Jurkat, Clone E6-1 (cell line): ENCODE data around the gene NT5C2. TPM values are rescaled to one million over a fixed set of nuclear protein-coding genes. Genes with fewer than 3 reads are reported as not detected.
"Not testable (repeated sequence)": the region's sequence is repeated elsewhere in the genome, so short reads cannot be mapped to it uniquely, and the experiment has no call there.

Experiments used
- DNase-seq: peaks from one replicate; pipeline ENCODE4 v3.0.0-alpha.2; 2011; ENCODE audit warnings: low read depth, low spot score
- H3K4me3 ChIP-seq: 2 replicates; pipeline ENCODE4 v1.5.1; 2011; ENCODE audit warnings: mild to moderate bottlenecking, low read length, control low read depth, moderate library complexity
- polyA plus RNA-seq: library from polyadenylated mRNA; unstranded; fragments of >200 nt; gene quantifications from one replicate; pipeline ENCODE4 v1.2.1, GENCODE V29; 2012; ENCODE audit warnings: missing spikeins; ENCODE audit not compliant: insufficient read length, insufficient read depth

Gene NT5C2
- polyA plus RNA-seq = 52.2 TPM

DNA sequence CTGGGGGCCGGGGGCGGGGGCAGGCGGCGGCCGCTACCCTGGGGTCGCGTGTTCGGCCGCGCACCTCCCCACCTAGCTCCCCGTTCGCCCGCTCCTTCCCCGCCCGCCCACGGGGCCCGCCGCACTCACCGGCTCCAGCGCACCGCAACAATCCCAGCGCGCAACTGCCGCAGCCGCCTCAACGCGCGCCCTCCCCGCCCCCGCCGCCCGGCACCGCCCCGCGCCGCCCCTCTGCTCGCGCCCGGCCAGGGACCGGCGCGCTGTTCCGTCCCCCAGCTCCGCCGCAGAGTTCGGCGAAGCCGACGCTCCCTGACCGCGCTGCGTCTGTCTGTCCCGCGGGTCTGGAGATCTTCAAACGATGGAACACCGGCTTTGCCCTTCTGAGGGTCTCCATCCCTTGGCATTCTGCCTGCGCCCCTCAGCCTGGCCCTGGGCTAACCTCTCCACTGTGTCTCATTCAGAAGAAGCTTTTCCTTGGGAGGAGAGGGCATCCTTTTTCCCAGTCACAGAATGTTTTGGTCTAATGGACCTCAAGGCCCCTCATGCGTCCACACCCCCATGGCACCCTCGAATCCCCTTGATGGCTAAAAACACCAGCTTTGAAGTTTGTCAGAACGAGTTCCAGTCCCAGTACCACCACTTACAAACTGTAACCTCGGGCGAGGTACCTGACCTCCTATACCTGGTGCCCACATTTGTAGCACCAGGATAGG, at the start of gene NT5C2:
Gene NT5C2 (minus strand): TSS at position 166 of the 713 bp plus-strand sequence. CDS start 18,314 bp downstream, outside the sequence.
- DNase-seq = peak; percentile 63
- H3K4me3 ChIP-seq = peak within 1 kb of the TSS; percentile 71

DNA sequence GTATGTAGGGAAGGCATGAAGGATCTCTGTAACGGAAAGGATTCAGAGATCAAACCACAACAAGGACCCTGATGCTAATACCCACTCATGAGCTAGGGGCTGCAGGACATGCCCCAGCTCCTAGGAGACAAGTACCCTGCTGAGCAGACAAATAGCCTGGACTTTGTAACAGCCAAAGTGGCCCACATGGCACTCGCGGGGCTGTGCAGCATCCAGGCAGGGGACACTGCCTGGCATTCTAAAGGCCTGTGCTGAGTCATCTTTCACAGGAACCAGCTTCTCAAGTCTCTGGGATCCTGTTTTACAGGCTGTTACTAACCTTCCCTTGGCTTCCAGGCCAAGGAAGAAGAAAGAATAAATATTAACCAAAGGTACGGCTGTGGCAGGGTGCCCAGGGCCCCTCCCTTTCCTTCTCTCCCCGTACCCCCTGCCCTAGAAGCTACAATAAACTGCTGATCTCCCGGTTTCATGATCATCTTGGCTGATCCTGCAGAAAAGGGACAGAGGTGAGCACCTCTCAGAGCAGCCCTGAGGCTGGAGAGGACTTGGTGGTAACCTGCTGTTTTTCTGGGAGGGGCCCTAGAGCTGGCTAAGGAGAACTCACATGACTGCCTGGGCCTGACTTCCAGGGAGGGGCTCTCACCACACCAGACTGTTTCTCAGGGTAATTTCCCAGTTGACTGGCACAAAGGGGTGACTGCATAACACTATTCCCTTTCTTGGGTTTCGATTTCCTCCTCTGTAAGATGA, 48.4 kb upstream of the NT5C2 start:
- DNase-seq = no peak
- H3K4me3 ChIP-seq = no peak overlapping the region

DNA sequence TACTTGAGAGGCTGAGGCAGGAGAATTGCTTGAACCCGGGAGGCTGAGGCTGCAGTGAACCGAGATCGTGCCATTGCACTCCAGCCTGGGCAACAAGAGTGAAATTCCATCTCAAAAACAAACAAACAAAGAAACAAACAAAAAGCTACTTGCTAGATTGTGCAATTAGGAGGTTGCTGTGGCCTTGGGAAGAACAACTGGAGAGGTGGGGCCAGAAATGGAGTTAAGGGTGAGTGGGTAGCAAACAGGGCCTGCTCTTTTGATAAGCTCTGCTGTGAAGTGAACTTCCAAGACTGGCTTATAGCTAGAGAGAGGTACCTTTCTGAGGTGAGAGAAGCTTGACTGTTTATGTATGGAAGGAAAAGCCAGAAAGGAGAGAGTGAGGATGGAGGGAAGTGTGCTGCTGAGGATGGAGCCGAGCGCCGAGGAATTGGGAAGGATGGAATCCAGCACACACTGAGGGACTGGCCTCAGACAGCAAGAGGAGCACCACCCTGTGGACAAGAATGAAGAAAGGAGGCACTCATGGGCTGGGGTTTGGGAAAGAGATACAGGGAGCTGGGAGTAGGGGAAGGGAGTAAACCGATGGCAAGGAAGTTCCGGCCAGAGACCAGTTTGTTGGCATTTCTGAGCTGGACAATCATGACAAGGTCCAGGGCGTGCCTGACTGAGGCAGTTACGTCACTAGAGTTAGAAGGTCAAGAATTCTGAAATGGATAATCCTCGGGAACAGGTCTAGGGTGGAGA, 45.6 kb upstream of the NT5C2 start:
- no peak for DNase-seq
- H3K4me3 ChIP-seq = no peak overlapping the region

DNA sequence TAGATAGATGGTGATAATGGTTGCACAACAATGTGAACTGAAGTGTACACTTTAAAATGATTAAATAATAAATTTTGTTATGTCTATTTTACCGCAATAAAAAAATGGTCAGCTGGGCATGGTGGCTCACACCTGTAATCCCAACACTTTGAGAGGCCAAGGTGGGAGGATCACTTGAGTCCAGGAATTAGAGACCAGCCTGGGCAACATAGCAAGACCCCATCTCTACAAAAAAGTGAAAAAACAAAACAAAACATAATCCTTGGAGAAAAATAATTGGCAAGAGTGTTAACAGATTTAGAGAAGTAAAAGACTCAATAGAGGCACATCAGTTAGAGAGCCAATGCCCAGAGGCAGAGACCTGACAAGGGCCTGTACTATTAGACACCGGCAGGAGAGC, 42.7 kb upstream of the NT5C2 start:
- no peak overlapping the region for H3K4me3 ChIP-seq
- no peak for DNase-seq

DNA sequence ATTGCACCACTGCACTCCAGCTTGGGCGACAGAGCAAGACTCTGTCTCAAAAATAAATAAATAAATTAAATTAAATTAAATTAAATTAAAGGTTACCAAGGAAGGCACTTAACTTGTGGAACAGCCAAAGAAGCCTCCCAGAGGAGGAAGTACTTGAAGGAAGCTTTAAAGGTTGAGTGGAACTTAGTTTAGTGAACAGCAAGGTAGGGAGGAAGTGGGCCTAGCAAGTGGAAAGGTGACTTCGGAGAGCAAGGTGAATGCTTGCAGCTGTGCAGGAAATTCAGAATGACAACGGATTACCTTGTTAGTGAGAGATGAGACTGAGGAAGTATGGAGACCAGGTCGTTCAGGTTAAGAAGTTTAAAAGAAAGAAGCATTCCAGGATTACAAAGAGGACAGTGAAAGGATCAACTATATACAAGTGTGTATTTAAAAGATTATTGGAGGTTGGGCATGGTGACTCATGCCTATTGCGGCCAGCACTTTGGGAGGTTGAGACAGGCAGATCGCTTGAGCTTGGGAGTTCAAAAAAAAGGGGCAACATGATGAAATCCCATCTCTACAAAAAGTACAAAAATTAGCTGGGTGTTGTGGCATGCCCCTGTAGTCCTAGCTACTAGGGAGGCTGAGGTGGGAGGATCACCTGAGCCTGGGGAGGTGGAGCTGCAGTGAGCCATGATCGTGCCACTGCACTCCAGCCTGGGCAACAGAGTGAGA, 39.9 kb upstream of the NT5C2 start:
- H3K4me3 ChIP-seq = no peak overlapping the region
- peak; percentile 12 for DNase-seq

DNA sequence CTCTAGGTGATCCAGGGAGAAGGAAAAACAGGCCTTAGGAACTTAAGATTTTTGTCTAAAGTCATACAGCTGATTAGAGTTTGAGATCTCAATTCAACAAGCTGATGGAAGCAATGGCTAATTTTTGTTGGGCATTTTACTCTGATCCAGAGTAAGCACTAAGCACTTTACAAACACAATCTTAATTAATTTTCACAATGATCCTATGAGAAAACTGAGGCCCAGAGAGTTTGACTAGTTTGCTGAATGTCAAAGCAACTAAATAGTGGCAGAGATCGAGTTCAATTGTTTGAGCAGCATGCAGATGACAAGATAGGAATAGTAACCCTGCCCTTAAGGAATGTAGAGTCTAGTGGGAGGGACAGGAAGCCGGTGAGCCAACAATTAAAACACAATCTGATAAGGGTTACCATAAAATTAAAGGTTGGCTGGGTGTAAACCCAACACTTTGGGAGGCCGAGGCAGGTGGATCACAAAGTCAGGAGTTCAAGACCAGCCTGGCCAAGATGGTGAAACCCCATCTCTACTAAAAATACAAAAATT, 39.1 kb upstream of the NT5C2 start:
- DNase-seq = no peak
- H3K4me3 ChIP-seq = no peak overlapping the region

DNA sequence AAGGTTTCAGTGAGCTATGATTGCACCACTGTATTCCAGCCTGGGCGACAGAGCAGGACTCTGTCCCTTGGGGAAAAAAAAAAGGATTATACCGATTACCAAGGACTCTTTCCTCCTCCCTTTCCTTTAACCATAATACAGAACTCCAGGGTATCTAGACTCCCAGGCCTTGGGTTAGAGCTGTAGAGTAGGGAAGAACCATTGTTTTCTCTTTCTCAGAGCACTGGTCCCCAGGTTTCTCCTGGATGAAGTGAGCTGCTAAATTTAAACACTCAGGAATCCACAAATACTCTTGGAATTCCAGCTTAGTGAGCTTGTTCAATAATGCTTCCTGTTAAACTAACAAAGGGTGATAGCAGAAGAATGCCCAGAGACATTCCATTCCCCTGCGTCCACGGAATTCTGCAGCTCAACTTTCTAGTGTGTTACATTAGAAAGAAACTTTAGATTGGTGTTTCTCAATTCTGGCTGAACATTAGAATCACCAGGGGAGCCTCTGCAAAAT, 38.0 kb upstream of the NT5C2 start:
- DNase-seq = no peak
- no peak overlapping the region for H3K4me3 ChIP-seq

DNA sequence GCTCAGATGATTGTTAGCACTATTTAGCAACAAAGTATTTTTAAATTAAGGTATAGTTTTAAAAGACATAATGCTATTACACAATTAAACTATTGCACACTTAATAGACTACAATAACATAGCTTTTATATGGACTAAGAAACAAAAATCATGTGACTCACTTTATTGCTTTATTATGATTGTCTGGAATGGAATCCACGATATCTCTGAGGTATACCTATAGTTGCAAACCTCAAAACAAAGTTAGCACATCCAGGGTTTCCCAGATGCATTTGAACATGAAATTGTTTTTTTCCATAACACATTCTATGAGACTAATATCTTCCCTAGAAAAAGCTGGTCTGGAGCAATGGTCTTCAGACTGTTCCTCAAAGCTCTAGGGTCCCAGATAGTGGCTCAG, 34.3 kb upstream of the NT5C2 start:
- H3K4me3 ChIP-seq = no peak overlapping the region
- DNase-seq = no peak

DNA sequence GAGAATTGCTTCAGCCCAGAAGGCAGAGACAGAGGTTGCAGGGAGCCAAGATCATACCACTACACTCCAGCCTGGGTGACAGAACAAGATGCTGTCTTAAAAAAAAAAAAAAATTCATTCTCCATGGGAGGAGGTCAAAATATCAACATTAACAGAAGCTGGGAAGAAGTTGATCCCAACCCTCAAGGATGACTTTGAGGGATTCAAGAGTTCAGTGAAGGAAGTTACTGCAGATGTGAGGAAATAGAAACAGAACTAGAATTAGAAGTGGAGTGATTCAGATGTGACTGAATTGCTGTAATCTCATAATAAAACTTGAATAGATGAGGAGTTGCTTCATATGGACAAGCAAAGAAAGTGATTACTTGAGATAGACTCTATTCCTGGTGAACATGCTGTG, 32.9 kb upstream of the NT5C2 start:
- H3K4me3 ChIP-seq = no peak overlapping the region
- no peak for DNase-seq

DNA sequence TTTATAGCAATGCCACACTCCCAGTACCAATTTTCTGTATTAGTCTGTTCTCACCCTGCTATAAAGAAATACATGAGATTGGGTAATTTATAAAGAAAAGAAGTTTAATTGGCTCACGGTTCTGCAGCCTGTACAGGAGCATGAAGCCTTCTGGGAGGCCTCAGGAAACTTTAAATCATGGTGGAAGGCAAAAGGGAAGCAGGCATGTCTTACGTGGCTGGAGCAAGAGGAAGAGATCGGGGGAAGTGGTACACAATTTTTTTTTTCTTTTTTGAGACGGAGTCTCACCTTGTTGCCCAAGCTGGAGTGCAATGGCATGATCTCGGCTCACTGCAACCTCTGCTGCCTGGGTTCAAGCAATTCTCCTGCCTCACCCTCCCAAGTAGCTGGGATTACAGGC, 31.6 kb upstream of the NT5C2 start:
- not testable (repeated sequence) for DNase-seq, H3K4me3 ChIP-seq

DNA sequence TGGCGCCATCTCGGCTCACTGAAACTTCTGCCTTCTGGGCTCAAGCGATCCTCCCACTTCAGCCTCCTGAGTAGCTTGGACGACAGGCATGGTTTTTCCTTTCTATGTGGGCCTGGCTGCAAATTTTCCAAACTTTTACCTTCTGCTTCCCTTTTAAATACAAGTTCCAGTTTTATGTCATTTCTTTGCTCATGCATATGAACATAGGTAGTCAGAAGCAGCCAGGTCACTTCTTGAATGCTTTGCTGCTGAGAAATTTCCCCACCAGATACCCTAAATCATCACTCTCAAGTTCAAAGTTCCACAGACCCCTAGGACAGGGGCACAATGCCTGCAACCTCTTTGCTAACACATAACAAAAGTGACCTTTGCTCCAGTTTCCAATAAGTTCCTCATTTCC, 31.1 kb upstream of the NT5C2 start:
- H3K4me3 ChIP-seq = no peak overlapping the region
- no peak for DNase-seq

DNA sequence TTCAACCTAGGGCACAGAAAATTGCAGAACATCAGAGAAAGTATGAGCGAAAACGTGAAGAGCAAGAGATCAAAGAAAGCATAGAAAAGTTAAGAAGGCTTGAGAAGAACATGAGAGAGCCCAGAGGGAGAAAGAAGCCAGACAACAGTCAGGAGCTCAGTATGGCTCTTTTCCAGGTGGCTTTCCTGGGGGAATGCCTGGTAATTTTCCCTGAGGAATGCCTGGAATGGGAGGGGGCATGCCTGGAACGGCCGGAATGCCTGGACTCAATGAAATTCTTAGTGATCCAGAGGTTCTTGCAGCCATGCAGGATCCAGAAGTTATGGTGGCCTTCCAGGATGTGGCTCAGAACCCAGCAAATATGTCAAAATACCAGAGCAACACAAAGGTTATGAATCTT, 23.3 kb upstream of the NT5C2 start:
- not testable (repeated sequence) for H3K4me3 ChIP-seq, DNase-seq

DNA sequence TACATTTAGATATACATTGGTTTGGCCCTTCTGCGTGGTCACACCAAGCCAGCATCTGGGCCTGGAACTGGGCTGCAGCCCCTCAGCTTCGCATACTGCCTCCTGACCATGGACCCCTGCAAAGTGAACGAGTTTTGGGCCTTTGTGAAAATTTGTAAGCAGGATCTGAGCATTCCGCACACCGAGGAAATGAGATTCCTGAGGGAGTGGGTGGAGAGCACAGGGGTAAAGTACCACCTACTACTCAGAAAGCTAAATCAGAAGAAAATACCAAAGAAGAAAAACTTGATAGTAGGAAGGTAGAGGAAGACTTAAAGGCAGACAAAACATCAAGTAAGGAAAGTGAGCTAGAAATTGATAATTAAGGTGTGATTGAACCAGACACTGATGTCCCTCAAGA, 22.5 kb upstream of the NT5C2 start:
- H3K4me3 ChIP-seq = no peak overlapping the region
- DNase-seq = no peak

DNA sequence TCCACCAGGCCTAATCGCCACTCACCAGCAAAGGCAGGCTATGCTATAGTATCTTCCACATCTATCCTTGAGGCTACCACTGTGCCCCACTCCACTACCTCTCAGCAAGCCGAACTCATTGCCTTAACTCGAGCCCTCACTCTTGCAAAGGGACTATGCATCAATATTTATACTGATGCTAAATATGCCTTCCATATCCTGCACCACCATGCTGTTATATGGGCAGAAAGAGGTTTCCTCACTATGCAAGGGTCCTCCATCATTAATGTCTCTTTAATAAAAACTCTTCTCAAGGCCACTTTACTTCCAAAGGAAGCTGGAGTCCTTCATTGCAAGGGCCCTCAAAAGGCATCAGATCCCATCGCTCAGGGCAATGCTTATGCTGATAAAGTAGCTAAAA, 17.2 kb upstream of the NT5C2 start:
- not testable (repeated sequence) for DNase-seq, H3K4me3 ChIP-seq

DNA sequence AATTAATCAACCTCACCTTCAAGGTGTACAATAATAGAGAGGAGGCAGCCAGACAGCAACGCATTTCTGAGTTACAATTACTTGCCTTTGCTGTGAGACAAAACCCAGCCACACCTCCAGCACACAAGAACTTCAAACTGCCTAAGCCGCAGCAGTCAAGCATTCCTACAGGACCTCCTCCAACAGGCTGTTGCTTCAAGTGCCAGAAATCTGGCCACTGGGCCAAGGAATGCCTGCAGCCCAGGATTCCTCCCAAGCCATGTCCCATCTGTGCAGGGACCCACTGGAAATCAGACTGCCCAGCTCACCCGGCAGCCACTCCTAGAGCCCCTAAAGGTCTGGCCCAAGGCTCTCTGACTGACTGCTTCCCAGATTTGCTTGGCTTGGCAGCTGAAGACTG, 14.6 kb upstream of the NT5C2 start:
- DNase-seq, H3K4me3 ChIP-seq: not testable (repeated sequence)

DNA sequence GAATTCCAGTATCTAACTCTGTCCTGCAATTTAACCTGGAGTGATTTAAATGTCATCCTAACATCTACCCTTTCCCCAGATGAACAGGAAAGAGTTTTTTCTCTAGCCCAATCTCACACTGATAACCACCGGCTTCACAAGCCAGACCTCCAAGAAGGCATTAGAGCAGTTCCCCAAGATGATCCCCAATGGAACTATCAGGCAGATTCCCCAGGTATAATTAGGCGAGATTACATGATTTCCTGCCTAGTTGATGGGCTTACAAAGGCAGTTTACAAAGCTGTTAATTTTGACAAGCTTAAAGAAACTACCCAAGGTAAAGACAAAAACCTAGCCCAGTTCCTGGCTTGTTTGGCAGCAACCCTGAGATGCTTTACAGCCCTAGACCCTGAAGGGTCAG, 14.1 kb upstream of the NT5C2 start:
- no peak overlapping the region for H3K4me3 ChIP-seq
- DNase-seq = no peak

DNA sequence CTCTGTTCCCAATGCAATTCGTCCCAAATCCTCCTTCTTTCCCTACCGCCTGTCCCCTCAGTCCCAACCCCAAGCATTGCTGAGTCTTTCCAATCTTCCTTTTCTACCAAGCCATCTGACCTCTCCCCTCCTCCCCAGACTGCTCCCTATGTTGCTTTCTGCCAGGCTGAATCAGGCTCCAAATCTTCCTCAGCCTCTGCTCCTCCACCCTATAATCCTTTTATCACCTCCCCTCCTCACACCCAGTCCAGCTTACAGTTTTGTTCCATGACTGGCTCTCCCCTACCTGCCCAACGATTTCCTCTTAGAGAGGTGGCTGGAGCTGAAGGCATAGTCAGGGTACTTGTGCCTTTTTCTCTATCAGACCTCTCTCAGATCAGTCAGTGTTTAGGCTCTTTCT, 13.6 kb upstream of the NT5C2 start:
- not testable (repeated sequence) for H3K4me3 ChIP-seq, DNase-seq

DNA sequence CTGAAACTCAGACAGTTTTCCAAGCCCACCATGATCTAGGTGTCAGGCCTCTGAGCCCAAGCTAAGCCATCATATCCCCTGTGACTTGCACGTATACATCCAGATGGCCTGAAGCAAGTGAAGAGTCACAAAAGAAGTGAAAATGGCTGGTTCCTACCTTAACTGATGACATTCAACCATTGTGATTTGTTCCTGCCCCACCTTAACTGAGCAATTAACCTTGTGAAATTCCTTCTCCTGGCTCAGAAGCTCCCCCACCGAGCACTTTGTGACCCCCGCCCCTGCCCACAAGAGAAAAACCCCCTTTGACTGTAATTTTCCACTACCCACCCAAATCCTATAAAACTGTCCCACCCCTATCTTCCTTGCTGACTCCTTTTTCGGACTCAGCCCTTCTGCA, 12.3 kb upstream of the NT5C2 start:
- DNase-seq, H3K4me3 ChIP-seq: not testable (repeated sequence)
